Calu3 (cell line): Measurements from ENCODE around the gene GFRA1. TPM values are rescaled to one million over a fixed set of nuclear protein-coding genes. Genes with fewer than 3 reads are reported as not detected.

Experiments
- BruUV-seq: library from RNA; stranded (reverse); fragments of 400-500 nt; replicated peaks from 2 replicates; lab custom pipeline; 2021; lab: Mats Ljungman, UMichigan
- CTCF ChIA-PET: fragments of 300-600 bp; sonication (Branson Sonifier 250); formaldehyde crosslinking; loops from one replicate; lab custom pipeline; 2022; ENCODE audit warnings: antibody characterized with exemption; lab: Charles Lee
- DNase-seq: peaks from one replicate; pipeline ENCODE4 v3.0.0; 2022
- H3K27ac Mint-ChIP-seq: one replicate; pipeline ENCODE4 v1.8.0; 2022; ENCODE audit warnings: mixed read lengths; ENCODE audit not compliant: unreplicated experiment
- H3K27me3 Mint-ChIP-seq: one replicate; pipeline ENCODE4 v1.8.0; 2022; ENCODE audit warnings: mixed read lengths; ENCODE audit not compliant: unreplicated experiment
- H3K36me3 Mint-ChIP-seq: one replicate; pipeline ENCODE4 v1.8.0; 2022; ENCODE audit warnings: mild to moderate bottlenecking, moderate library complexity, mixed read lengths; ENCODE audit not compliant: insufficient read depth, unreplicated experiment
- H3K4me1 Mint-ChIP-seq: one replicate; pipeline ENCODE4 v1.8.0; 2022; ENCODE audit warnings: mild to moderate bottlenecking, low read depth, mixed read lengths; ENCODE audit not compliant: unreplicated experiment
- H3K4me3 Mint-ChIP-seq: one replicate; pipeline ENCODE4 v1.8.0; 2022; ENCODE audit warnings: mild to moderate bottlenecking, low read depth, moderate library complexity, mixed read lengths; ENCODE audit not compliant: unreplicated experiment
- H3K9me3 Mint-ChIP-seq: one replicate; pipeline ENCODE4 v1.8.0; 2022; ENCODE audit warnings: low read depth, mixed read lengths; ENCODE audit not compliant: unreplicated experiment
- CTCF ChIP-seq: fragments of 200-600 bp; IDR thresholded peaks from one replicate; pipeline ENCODE4 v1.8.0; 2022; ENCODE audit warnings: antibody characterized with exemption; ENCODE audit not compliant: unreplicated experiment
- intact Hi-C: fragments of 100-400 bp; cut with micrococcal nuclease; formaldehyde crosslinking; loops from one replicate; pipeline ENCODE4 v1.10.0; 2022; ENCODE audit not compliant: unreplicated experiment
- total RNA-seq: library from RNA; stranded (reverse); gene quantifications from 2 replicates; pipeline ENCODE4 v1.2.3, GENCODE V29; 2022

GFRA1 gene
- total RNA-seq, 1 experiment from 2014 or later = not detected

GRCh38 chr10:116259638-116260037, 13.4 kb downstream of the GFRA1 start:
- peaks cover 2% of the 10 kb centered on the region for H3K9me3 Mint-ChIP-seq
- intact Hi-C loops = no loop called here
- H3K27me3 Mint-ChIP-seq = no peaks in the 10 kb centered on the region
- CTCF ChIA-PET = no interaction called here
- no peaks in the 10 kb centered on the region for H3K4me1 Mint-ChIP-seq
- no peaks in the 10 kb centered on the region for H3K36me3 Mint-ChIP-seq
- no peak overlapping the region for H3K27ac Mint-ChIP-seq
- no TSS peak for BruUV-seq
- no peak for TF ChIP-seq CTCF
- no peak overlapping the region for H3K4me3 Mint-ChIP-seq
- no peak for DNase-seq

GRCh38 chr10:116257785-116258184, 15.2 kb downstream of the GFRA1 start:
- Mint-ChIP-seq H3K27me3 (no peaks in the 10 kb centered on the region), H3K9me3 (peaks cover 2% of the 10 kb centered on the region), H3K27ac (no peak overlapping the region), H3K36me3 (no peaks in the 10 kb centered on the region), H3K4me1 (no peaks in the 10 kb centered on the region), H3K4me3 (no peak overlapping the region)
- no peak for DNase-seq
- no TSS peak for BruUV-seq
- no peak for TF ChIP-seq CTCF
- CTCF ChIA-PET = no interaction called here
- intact Hi-C loops = no loop called here

DNA sequence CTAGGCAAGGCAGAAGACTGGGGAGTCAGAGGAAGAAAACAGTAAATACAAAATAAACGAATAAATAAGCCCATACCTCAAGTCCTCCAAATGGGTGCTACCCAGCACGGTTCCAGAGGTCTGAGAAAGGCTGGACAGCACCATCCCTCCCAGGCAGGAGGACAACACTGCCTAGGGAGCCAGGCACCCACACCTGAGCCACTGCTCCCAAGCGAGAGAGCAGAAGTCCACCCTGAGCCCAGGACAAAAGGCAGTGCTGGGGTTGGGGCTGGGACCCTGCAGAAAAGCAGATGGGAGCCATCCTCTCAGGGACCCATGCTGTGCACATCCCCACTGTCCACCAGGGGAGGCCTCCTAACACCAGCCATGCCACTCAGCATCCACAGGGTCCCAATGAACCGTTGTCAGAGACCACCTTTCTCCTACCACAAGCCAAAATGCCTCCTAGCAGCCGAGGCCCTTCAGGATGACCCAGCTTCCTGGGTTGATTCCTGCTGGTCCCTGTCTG, 16.2 kb downstream of the GFRA1 start:
- peaks cover 2% of the 10 kb centered on the region for H3K9me3 Mint-ChIP-seq
- DNase-seq = no peak
- no peaks in the 10 kb centered on the region for H3K27me3 Mint-ChIP-seq
- intact Hi-C loops = no loop called here
- H3K4me1 Mint-ChIP-seq = no peaks in the 10 kb centered on the region
- BruUV-seq = no TSS peak
- no peak overlapping the region for H3K4me3 Mint-ChIP-seq
- TF ChIP-seq CTCF = no peak
- CTCF ChIA-PET = interaction anchor here (0.6 kb wide), 1 partner anchor 60 kb away, joined by 4 read pairs; no protein-coding TSS in a partner anchor
- peaks cover under 1% of the 10 kb centered on the region for H3K36me3 Mint-ChIP-seq
- no peak overlapping the region for H3K27ac Mint-ChIP-seq

DNA sequence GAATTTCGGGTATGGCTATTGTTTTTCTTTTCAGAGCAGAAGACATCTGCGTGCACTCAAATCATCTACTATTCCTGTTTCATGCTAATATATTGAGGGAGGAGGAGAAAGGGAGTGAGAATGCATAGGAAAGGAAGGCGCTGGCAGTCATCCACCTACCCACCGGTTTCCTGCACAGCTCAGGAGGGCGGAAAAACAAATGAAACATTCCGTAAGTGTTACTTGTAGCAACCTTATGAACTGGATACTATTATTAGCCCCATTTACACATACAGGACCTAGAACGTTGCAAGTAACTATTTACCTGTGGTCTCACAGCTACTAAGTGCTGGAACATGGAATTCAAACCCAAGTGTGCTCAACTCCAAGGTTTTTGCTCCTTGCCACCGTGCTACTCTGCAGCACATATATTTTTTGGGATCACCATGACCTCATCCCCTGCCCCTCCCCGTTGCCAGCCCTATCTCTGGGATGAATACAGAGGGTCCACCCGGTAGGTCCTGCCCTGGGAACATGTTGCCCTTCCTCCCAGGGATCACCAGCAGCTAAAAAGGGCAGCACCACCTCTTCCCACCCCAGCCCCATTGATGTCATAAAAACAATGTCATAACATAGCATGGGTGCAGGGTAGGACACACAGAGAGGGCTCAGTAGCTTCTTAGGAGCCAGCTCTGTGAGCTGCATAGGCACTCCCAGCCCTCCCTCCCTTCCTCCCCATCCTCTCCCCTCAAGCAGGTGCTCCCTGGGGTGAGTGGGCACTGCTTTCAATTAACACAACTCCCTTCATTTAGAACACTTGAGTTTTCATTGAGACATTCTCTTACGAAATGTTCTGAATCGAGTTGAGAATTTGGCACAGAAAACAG, 16.9 kb downstream of the GFRA1 start:
- intact Hi-C loops = no loop called here
- Mint-ChIP-seq H3K4me3 (no peak overlapping the region), H3K27ac (no peak overlapping the region), H3K9me3 (peaks cover 2% of the 10 kb centered on the region), H3K36me3 (peaks cover 5% of the 10 kb centered on the region), H3K4me1 (no peaks in the 10 kb centered on the region), H3K27me3 (no peaks in the 10 kb centered on the region)
- TF ChIP-seq CTCF = no peak
- no TSS peak for BruUV-seq
- CTCF ChIA-PET = interaction anchor here (0.6 kb wide), 1 partner anchor 61 kb away, joined by 4 read pairs; no protein-coding TSS in a partner anchor
- no peak for DNase-seq
